ENCODE measurements around the gene MYMX.

The MYMX gene

DNA sequence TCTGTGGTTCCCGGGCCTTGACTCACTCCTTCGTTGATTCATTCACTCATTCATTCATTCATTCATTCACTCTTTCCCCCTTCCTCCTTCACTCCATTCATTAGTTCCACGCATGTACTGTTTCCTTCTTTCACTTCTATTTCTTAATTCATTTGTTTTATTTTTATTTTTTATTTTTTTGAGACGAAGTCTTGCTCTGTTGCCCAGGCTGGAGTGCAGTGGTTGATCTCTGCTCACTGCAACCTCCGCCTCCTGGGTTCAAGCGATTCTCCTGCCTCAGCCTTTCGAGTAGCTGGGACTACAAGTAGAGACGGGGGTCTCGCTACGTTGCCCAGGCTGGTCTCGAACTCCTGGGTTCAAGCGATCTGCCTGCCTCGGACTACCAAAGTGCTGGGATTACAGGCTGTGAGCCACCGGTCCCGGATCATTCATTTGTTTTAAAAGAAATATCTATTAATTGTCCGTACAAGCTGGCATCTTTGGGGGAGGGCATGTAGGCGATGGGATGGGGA is 49.1 kb downstream of the MYMX start:
- DNase-seq: no peak

DNA sequence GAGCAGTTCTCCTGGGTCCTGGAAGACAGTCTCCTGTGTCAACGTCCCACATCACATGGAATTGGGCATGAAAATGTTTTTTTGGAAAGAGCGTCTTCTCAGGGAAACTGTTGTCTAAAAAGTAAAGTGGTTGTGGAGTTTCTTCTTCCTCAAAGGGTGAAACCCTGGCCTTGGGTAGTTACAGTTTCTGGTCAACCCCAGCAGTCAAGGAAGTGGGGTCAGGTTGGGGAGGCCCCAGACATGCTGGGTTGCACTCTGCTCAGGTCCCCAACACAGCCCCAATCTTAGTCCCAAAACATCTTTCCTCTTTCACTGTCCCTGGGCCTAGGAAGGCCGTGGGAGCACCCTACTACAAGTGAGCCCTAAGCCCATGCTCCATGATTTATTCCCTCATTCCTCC is 49.6 kb downstream of the MYMX start:
- no peak for DNase-seq

DNA sequence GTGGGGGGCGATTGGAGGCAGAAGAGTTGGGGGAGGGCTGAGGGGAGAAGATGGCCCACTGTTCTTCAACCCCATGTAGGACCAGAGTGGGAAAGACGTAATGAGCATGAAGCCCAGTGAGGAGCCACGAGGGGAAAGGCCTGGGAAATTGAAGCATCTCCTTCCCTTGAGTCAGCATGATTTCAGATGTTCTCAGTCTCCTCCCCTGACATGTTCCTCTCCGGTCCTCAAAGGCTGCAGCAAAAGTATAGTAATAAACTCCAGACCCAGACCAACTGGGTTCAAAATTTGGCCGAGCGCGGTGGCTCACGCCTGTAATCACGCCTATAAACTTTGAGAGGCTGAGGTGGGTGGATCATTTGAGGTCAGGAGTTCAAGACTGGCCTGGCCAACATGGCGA is 50.5 kb downstream of the MYMX start:
- no peak for DNase-seq
